A549 (cell line): Measurements from ENCODE around the gene HOXA7.

Source experiments
- CBX8 ChIP-seq: fragments of 200-600 bp; sonication (generic); IDR thresholded peaks from 2 replicates; pipeline ENCODE4 v1.6.1; 2016
- HDAC2 ChIP-seq: fragments of 200-600 bp; sonication (generic); IDR thresholded peaks from 2 replicates; pipeline ENCODE4 v1.6.1; 2016
- POLR2A ChIP-seq: IDR thresholded peaks from 2 replicates; pipeline ENCODE4 v1.6.1; 2012; ENCODE audit warnings: mild to moderate bottlenecking, low read length
- TF ChIP-seq, protein P1 (sequence below): fragments of >200 bp; sonication (Bioruptor Twin); formaldehyde crosslinking; IDR thresholded peaks from 3 replicates; pipeline ENCODE4 v1.5.1; 2016
- TF ChIP-seq, protein P2 (sequence below): fragments of 150-350 bp; IDR thresholded peaks from 2 replicates; pipeline ENCODE4 v1.6.1; 2014; ENCODE audit warnings: low read depth, mild to moderate bottlenecking, low read length

DNA sequence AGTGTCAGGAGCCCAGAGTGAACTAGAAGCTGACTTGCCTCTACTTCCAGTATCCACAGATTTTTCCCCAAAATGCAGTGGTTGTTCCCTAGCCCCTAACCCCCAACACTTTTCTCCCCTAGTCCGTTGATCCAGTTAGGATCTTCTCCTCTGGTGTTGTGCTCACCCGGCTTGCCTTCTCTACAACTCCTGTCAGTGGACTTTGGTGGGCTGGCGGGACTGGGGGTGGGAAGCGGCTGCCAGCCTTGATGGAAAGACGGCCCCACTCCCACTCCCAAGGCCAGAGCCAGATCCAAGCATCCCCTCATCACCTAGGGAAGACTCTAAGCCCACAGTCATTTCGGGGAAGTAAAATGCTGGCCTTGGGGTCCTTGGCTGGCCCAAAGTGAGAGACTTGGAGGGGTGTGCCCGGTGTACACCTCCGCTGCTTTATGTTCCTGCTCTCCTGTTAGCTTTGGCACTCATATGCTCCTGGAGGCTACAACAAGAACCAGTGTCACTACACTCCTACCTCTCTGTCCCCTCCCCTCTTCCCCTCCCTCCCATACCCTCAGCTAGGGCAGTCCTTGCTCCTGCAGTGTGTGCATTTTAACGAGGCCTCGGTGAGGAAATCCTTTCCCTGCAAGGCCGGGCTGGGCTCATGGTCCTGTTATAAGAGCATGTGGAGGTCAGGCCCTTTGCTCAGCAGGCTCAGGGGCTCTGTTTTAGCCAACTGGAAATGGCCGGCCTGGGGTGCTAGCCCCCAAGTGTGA, 18.6 kb upstream of the HOXA7 start:
- TF ChIP-seq, protein P1, sequence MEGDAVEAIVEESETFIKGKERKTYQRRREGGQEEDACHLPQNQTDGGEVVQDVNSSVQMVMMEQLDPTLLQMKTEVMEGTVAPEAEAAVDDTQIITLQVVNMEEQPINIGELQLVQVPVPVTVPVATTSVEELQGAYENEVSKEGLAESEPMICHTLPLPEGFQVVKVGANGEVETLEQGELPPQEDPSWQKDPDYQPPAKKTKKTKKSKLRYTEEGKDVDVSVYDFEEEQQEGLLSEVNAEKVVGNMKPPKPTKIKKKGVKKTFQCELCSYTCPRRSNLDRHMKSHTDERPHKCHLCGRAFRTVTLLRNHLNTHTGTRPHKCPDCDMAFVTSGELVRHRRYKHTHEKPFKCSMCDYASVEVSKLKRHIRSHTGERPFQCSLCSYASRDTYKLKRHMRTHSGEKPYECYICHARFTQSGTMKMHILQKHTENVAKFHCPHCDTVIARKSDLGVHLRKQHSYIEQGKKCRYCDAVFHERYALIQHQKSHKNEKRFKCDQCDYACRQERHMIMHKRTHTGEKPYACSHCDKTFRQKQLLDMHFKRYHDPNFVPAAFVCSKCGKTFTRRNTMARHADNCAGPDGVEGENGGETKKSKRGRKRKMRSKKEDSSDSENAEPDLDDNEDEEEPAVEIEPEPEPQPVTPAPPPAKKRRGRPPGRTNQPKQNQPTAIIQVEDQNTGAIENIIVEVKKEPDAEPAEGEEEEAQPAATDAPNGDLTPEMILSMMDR = no peak
- TF ChIP-seq HDAC2 (no peak), CBX8 (no peak), POLR2A (no peak)
- TF ChIP-seq, protein P2, sequence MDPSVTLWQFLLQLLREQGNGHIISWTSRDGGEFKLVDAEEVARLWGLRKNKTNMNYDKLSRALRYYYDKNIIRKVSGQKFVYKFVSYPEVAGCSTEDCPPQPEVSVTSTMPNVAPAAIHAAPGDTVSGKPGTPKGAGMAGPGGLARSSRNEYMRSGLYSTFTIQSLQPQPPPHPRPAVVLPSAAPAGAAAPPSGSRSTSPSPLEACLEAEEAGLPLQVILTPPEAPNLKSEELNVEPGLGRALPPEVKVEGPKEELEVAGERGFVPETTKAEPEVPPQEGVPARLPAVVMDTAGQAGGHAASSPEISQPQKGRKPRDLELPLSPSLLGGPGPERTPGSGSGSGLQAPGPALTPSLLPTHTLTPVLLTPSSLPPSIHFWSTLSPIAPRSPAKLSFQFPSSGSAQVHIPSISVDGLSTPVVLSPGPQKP = no peak
